ENCODE measurements around the gene TOMM20.

- no peak for TF ChIP-seq CTCF (IDR thresholded peaks at IDR 0.05)
- TF ChIP-seq POLR2A (IDR thresholded peaks at IDR 0.05): no peak
Measured at GRCh38 chr1:235160383-235160956, 31.8 kb upstream of the TOMM20 start.

All from suprapubic skin (tissue), 3 donors.